Measurements from ENCODE around the gene RBM3. TPM values are rescaled to one million over a fixed set of nuclear protein-coding genes. Genes with fewer than 3 reads are reported as not detected.

Gene RBM3
- total RNA-seq, 2 donors from 2014 or later = 199 to 230 TPM

GRCh38 chrX:48604701-48605100, 30.4 kb downstream of the RBM3 start:
- peaks cover 28% of the 10 kb centered on the region for H3K36me3 ChIP-seq
- H3K27me3 ChIP-seq (replicated peaks; ENCODE audit: insufficient read depth) = no peaks in the 10 kb centered on the region
- H3K9me3 ChIP-seq = no peaks in the 10 kb centered on the region
- no peak overlapping the region for H3K27ac ChIP-seq
- no peaks in the 10 kb centered on the region for H3K4me1 ChIP-seq (ENCODE audit: control insufficient read depth in 1 of 2, low read depth in 2 of 2)
- ATAC-seq (ENCODE audit: insufficient number of reproducible peaks, low FRiP score, low read depth) = no peak
- TF ChIP-seq, protein P1, sequence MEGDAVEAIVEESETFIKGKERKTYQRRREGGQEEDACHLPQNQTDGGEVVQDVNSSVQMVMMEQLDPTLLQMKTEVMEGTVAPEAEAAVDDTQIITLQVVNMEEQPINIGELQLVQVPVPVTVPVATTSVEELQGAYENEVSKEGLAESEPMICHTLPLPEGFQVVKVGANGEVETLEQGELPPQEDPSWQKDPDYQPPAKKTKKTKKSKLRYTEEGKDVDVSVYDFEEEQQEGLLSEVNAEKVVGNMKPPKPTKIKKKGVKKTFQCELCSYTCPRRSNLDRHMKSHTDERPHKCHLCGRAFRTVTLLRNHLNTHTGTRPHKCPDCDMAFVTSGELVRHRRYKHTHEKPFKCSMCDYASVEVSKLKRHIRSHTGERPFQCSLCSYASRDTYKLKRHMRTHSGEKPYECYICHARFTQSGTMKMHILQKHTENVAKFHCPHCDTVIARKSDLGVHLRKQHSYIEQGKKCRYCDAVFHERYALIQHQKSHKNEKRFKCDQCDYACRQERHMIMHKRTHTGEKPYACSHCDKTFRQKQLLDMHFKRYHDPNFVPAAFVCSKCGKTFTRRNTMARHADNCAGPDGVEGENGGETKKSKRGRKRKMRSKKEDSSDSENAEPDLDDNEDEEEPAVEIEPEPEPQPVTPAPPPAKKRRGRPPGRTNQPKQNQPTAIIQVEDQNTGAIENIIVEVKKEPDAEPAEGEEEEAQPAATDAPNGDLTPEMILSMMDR (IDR thresholded peaks at IDR 0.05) = no peak
- no peak overlapping the region for H3K4me3 ChIP-seq
- no peak for DNase-seq (ENCODE audit: low spot score)

- Histone ChIP-seq H3K9me3 (no peaks in the 10 kb centered on the region), H3K4me3 (no peak overlapping the region), H3K36me3 (peaks cover 20% of the 10 kb centered on the region), H3K27ac (no peak overlapping the region), H3K4me1 (ENCODE audit: control insufficient read depth in 1 of 2, low read depth in 2 of 2) (no peaks in the 10 kb centered on the region), H3K27me3 (replicated peaks; ENCODE audit: insufficient read depth) (no peaks in the 10 kb centered on the region)
- ATAC-seq (ENCODE audit: insufficient number of reproducible peaks, low FRiP score, low read depth) (no peak), DNase-seq (ENCODE audit: low spot score) (no peak)
- TF ChIP-seq, protein P1 (IDR thresholded peaks at IDR 0.05) = no peak
Observed at GRCh38 chrX:48606091-48606490, 31.8 kb downstream of the RBM3 start.

DNA sequence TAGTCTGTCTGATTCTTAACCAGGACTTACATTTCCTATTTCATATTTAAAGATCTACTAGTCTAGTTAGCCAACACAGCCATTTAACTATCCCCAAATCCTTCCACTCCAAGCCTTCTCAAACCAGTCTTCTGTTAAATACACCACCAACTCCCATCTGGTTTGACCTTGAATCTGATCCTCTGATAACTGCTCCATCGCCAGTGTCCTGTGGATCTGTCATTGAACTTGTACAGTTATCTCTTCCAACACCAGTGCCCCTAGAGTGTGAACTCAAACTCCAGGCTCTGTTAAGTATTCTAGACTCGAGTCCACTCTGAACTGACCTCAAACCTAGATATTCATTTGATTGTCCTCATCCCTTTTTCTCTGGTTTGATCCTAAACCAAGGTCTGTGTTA, 37.4 kb downstream of the RBM3 start:
- H3K9me3 ChIP-seq = no peaks in the 10 kb centered on the region
- no peaks in the 10 kb centered on the region for H3K4me1 ChIP-seq (ENCODE audit: control insufficient read depth in 1 of 2, low read depth in 2 of 2)
- H3K4me3 ChIP-seq = no peak overlapping the region
- no peak overlapping the region for H3K27ac ChIP-seq
- TF ChIP-seq, protein P1 (IDR thresholded peaks at IDR 0.05) = no peak
- ATAC-seq (ENCODE audit: insufficient number of reproducible peaks, low FRiP score, low read depth) = no peak
- DNase-seq (ENCODE audit: low spot score) = no peak
- H3K36me3 ChIP-seq = no peaks in the 10 kb centered on the region
- H3K27me3 ChIP-seq (replicated peaks; ENCODE audit: insufficient read depth) = no peaks in the 10 kb centered on the region

DNA sequence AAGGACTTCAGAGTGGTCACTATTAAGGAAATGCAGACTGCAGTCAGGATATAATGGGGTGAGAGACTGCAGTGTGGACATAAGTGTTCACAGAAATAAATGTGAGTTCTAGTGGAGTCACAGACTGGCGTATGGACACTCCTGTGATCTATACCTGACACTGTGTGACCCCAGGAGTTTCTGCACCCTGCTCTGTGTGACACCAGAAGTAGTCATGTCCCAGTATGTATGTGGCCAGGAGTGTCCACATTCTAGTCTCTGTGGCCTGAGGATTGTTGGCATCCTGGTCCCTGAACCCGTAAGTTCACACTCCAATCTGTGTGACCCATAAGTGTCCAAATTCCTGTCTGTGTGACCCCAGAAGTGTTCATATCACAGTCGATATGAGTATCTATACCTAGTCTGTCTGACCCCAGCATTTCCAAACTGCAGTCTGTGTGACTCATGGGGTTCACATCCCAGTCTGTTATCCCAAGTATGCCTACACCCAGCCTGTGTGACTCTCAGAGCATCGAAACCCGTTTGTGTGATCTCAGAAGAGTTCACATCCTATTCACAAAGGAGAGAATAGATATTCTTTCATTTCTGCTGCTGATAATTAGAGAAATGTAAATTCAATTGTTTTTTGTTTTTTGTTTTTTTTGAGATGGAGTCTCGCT, 39.3 kb downstream of the RBM3 start:
- H3K27ac ChIP-seq = no peak overlapping the region
- H3K27me3 ChIP-seq (replicated peaks; ENCODE audit: insufficient read depth) = no peaks in the 10 kb centered on the region
- TF ChIP-seq, protein P1 (IDR thresholded peaks at IDR 0.05) = no peak
- ATAC-seq (ENCODE audit: insufficient number of reproducible peaks, low FRiP score, low read depth) (no peak), DNase-seq (ENCODE audit: low spot score) (no peak)
- no peaks in the 10 kb centered on the region for H3K36me3 ChIP-seq
- H3K4me1 ChIP-seq (ENCODE audit: control insufficient read depth in 1 of 2, low read depth in 2 of 2) = no peaks in the 10 kb centered on the region
- no peak overlapping the region for H3K4me3 ChIP-seq
- no peaks in the 10 kb centered on the region for H3K9me3 ChIP-seq

DNA sequence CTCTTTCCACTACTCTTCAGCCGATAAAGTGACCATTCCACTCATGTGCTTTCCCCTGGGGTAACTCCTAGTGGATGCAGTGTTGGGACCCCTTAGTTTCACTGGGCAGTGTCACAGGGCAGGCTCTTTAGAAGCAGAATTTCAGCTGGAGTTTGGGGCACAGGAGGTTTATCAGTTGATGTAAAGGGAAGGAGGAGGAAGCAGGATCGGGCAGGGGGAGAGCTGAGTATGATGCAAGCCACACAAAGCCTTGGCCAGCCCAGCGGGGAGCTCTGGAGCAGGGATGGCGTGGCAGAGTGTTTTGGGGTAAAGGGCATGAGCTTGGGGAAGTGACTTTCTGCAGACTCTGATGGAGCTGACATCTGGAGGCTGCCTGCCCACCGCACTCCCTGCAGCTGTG, 42.3 kb downstream of the RBM3 start:
- Histone ChIP-seq H3K27me3 (replicated peaks; ENCODE audit: insufficient read depth) (no peaks in the 10 kb centered on the region), H3K9me3 (no peaks in the 10 kb centered on the region), H3K4me3 (no peak overlapping the region), H3K4me1 (ENCODE audit: control insufficient read depth in 1 of 2, low read depth in 2 of 2) (no peaks in the 10 kb centered on the region), H3K27ac (no peak overlapping the region), H3K36me3 (no peaks in the 10 kb centered on the region)
- TF ChIP-seq, protein P1 (IDR thresholded peaks at IDR 0.05) = no peak
- DNase-seq (ENCODE audit: low spot score) (no peak), ATAC-seq (ENCODE audit: insufficient number of reproducible peaks, low FRiP score, low read depth) (no peak)

Measured in thoracic aorta (tissue), 2 donors.